HUDEP-2 (cell line): ENCODE measurements around the gene CDKN1A.

Experiments used
- DNase-seq, 76 experiments: peaks; one replicate each; lab custom pipeline; 2025; ENCODE audit not compliant: unreplicated experiment in 76 of 76; lab: John Stamatoyannopoulos, UW

Gene CDKN1A

GRCh38 chr6:36677059-36677749, 1.3 kb upstream of the CDKN1A start:
- DNase-seq, result no peak

GRCh38 chr6:36677753-36678487, 594 bp upstream of the CDKN1A start:
- no peak for DNase-seq

GRCh38 chr6:36679043-36679833, 724 bp downstream of the CDKN1A start:
- DNase-seq, result peak in 1 of 76 experiments; percentile 40

DNA sequence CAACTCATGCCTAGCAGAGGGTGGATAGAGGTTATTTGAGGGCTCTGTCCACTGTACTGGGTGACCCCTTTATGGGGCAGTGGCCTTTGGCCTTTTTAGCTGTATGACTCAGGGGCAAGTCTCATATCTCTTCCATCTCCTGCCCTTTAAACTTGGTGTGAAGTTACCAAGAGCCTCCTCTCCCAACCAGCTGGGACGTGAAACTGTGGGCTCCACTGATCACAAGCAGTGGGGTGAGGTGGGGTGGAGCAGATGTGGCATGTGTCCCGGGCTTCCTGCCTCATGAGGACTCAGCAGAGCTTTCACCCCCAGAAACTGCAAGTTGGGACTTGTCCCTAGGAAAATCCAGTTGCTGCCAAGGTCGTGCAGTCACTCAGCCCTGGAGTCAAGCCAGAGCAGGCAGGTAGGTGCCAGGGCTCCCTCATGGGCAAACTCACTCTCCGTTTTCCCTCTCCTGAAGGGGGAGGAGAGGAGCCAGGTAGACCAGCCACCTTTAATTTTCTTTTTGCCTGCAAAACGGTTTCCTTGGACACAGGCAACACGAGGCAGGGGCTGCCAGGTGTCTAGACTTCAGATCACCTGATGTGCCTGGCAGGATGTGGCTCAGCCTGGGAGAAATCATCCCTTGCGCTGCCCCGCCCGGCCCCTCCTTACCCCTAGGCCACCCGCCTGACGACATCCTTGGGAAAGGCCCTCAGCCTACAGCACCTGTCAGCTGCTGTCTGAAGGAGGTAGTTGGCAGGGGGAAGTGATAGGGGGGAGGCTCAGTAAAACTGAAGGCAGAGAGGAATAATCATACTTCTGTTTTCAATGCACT, 4.0 kb downstream of the CDKN1A start:
- peak in 4 of 76 experiments; percentile 31 to 57 (median 37) for DNase-seq

DNA sequence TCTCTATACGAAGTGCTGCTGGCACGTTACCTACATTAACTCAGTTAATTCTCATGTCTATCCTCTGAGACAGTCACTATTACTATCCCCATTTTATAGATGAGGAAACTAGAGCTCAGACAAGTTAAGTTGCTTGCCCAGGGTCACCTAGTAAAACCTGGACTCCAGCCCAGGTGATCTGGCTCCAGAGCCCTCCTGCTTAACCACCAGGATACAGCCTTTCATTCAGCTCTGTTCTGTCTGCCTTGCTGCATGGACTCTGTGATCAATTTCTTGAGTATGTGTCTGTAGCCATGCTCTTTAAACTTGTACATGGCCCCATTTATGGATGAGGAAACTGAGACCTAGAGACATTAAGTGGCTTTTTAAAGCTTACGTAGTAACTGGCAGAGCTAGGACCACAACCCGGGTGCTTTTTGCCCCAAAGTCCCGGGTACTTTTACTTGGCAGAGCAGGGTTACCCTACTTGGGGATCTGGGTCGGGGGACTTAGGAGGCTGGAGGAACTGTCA, 4.7 kb downstream of the CDKN1A start:
- no peak for DNase-seq

- DNase-seq, result no peak
Measured at GRCh38 chr6:36683656-36684446, 5.3 kb downstream of the CDKN1A start.

DNA sequence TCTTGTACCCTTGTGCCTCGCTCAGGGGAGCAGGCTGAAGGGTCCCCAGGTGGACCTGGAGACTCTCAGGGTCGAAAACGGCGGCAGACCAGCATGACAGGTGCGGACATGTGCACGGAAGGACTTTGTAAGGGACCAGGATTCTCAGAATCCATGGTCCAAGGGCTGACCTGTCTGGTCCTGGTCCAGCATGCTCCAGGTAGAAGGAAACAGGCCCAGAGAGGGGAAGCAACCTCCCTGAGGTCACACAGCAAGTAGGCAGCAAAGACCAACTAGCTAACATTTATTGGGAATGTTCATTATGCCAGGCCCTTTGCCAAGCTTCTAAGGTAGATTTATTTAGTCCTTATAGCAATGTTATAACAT, 5.9 kb downstream of the CDKN1A start:
- no peak for DNase-seq

DNA sequence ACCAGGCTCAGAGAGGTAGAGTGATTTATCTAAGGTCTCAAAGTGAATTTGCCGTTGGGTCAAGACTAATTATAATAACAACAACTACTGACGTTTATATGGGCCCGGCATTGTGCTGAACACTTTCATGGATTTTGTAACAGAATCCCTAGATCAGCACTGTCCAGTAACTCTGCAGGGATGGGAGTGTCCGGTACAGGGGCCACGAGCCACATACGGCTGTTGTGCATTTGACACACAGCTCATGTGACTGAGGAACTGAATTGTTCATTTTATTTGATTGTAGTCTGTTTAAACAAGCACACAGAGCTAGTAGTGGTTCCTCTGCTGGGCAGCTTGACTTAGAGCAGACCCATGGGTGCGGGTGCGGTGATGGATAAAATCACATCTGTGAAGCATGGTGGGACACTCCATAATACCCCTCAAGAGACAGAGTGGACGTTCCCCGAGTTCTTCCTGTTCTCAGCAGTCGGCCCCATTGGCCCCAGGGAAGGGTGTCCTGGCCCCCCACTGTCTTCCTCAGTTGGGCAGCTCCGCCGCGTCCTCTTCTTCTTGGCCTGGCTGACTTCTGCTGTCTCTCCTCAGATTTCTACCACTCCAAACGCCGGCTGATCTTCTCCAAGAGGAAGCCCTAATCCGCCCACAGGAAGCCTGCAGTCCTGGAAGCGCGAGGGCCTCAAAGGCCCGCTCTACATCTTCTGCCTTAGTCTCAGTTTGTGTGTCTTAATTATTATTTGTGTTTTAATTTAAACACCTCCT, 6.8 kb downstream of the CDKN1A start:
- no peak for DNase-seq

DNA sequence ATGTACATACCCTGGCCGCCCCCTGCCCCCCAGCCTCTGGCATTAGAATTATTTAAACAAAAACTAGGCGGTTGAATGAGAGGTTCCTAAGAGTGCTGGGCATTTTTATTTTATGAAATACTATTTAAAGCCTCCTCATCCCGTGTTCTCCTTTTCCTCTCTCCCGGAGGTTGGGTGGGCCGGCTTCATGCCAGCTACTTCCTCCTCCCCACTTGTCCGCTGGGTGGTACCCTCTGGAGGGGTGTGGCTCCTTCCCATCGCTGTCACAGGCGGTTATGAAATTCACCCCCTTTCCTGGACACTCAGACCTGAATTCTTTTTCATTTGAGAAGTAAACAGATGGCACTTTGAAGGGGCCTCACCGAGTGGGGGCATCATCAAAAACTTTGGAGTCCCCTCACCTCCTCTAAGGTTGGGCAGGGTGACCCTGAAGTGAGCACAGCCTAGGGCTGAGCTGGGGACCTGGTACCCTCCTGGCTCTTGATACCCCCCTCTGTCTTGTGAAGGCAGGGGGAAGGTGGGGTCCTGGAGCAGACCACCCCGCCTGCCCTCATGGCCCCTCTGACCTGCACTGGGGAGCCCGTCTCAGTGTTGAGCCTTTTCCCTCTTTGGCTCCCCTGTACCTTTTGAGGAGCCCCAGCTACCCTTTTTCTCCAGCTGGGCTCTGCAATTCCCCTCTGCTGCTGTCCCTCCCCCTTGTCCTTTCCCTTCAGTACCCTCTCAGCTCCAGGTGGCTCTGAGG, 7.6 kb downstream of the CDKN1A start:
- peak in 2 of 76 experiments; percentile 13 to 16 for DNase-seq

DNA sequence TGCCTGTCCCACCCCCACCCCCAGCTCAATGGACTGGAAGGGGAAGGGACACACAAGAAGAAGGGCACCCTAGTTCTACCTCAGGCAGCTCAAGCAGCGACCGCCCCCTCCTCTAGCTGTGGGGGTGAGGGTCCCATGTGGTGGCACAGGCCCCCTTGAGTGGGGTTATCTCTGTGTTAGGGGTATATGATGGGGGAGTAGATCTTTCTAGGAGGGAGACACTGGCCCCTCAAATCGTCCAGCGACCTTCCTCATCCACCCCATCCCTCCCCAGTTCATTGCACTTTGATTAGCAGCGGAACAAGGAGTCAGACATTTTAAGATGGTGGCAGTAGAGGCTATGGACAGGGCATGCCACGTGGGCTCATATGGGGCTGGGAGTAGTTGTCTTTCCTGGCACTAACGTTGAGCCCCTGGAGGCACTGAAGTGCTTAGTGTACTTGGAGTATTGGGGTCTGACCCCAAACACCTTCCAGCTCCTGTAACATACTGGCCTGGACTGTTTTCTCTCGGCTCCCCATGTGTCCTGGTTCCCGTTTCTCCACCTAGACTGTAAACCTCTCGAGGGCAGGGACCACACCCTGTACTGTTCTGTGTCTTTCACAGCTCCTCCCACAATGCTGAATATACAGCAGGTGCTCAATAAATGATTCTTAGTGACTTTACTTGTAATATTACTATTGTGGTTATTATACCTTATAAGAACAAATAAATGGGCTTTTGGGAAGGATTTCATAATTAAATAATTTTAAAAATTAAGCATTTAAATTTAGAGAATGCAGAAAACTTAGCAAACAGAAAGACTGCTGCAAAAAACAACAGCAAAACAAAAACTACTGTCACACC, 8.4 kb downstream of the CDKN1A start:
- no peak for DNase-seq

- DNase-seq, result no peak
Measured at GRCh38 chr6:36688063-36688738, 9.7 kb downstream of the CDKN1A start.

DNA sequence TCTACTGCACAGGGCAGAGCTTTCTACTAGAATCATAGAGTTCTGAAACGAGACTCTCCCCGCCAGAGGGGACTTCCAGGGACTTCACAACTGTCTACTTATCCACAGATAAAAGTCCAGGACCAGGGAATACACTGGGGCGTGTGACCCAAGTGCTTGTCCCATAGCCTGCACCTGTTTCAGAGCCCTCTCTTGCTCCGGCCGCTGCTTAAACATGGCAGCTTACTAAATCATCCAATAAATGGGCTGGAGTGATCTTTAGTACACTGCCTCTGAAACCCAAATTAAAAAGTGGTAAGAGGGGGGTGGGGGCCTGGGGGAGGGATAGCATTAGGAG, 10.2 kb downstream of the CDKN1A start:
- no peak for DNase-seq

GRCh38 chr6:36691011-36691410, 12.5 kb downstream of the CDKN1A start:
- DNase-seq, result no peak

GRCh38 chr6:36691612-36692011, 13.1 kb downstream of the CDKN1A start:
- DNase-seq, result no peak

DNA sequence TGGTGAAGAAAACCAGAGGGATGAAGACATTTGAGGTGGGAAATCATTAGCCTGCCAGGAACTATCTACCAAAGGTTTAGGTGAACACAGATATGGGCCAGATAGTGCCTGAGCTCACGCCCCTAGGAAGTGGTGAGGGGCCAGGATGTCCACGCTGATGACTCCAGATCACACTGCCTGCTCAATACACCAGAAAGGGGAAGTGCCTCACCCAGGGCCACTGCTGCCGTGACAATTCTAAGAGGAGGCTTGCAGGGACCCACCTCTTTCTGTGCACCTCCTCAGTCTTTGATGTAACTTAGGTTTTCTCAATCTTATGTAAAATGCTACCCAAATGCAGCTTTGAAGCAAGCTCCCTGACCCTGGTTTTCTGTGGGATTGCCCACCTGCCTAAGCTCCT, 13.7 kb downstream of the CDKN1A start:
- DNase-seq, result peak in 2 of 76 experiments; percentile 9 to 27

DNA sequence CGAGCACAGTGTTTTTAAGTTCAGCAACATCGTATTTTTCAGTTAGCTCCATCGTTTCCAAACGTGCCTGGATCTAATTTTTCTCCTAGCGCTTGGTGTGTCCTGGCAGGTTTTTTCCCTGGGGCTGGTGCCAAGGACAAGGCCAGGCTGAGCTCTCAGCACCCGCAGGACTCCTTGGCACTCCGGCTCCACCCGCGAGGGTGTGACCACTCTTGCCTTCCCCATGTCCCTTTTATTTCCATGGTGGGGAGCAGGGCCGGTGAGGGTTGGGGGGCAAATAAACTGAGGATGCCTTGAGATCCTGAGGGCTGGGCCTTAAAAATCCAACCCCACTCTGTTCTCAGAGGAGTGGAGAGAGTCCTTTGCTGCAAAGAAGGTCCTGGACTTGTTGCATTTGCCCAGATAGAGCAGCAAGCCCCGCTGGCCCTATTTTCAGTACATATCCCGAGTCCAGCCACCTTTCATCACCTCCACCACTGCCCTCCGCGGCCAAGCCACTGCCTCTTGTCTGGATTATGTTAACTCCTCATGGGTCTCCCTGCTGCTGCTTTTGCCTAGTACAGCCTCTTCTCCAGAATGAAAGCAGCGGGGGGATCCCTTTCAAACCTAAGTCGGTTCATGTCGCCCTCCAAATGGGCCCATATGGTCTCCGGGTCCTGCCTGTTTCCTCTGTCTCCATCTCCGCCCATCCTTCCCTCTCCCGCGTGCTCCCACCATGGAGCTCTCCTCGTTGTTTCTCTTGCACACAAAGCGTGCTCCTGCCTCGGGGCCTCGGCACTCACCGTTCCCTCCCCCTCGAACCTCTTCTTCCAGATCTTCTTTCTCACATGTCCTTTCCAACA, 14.6 kb downstream of the CDKN1A start:
- DNase-seq, result no peak
